DMS 273 treated with DMSO at 0.1 percent for 48 hours (cell line): ENCODE measurements around the gene ATRN.
"Not testable (repeated sequence)": the region's sequence is repeated elsewhere in the genome, so short reads cannot be mapped to it uniquely, and the experiment has no call there.

ENCODE experiments used
- DNase-seq: peaks from one replicate; lab custom pipeline; 2025; lab: John Stamatoyannopoulos, UW

Gene ATRN

GRCh38 chr20:3470208-3470626, 601 bp upstream of the ATRN start:
- no peak for DNase-seq

GRCh38 chr20:3471397-3472021, 691 bp downstream of the ATRN start:
- DNase-seq = no peak

GRCh38 chr20:3472105-3472504, 1.3 kb downstream of the ATRN start:
- no peak for DNase-seq

GRCh38 chr20:3473324-3473723, 2.5 kb downstream of the ATRN start:
- DNase-seq = no peak

GRCh38 chr20:3473944-3474343, 3.1 kb downstream of the ATRN start:
- DNase-seq = no peak

GRCh38 chr20:3477003-3477860, 6.4 kb downstream of the ATRN start:
- DNase-seq = not testable (repeated sequence)

GRCh38 chr20:3477861-3478544, 7.2 kb downstream of the ATRN start:
- no peak for DNase-seq

- DNase-seq = no peak
Measured at GRCh38 chr20:3479025-3479424, 8.2 kb downstream of the ATRN start.

- DNase-seq = no peak
Measured at GRCh38 chr20:3479759-3480615, 9.2 kb downstream of the ATRN start.

GRCh38 chr20:3483309-3483708, 12.5 kb downstream of the ATRN start:
- DNase-seq = no peak

GRCh38 chr20:3483784-3484183, 13.0 kb downstream of the ATRN start:
- DNase-seq = no peak

- no peak for DNase-seq
Measured at GRCh38 chr20:3485913-3486312, 15.1 kb downstream of the ATRN start.

- no peak for DNase-seq
Measured at GRCh38 chr20:3486850-3487249, 16.0 kb downstream of the ATRN start.

GRCh38 chr20:3492669-3493068, 21.9 kb downstream of the ATRN start:
- no peak for DNase-seq

- no peak for DNase-seq
Measured at GRCh38 chr20:3494218-3494617, 23.4 kb downstream of the ATRN start.

- DNase-seq = no peak
Measured at GRCh38 chr20:3502878-3503277, 32.1 kb downstream of the ATRN start.

GRCh38 chr20:3505148-3505547, 34.3 kb downstream of the ATRN start:
- no peak for DNase-seq

- no peak for DNase-seq
Measured at GRCh38 chr20:3509064-3509463, 38.2 kb downstream of the ATRN start.

GRCh38 chr20:3510110-3510509, 39.3 kb downstream of the ATRN start:
- DNase-seq = no peak

- not testable (repeated sequence) for DNase-seq
Measured at GRCh38 chr20:3512239-3512638, 41.4 kb downstream of the ATRN start.

GRCh38 chr20:3514012-3514642, 43.3 kb downstream of the ATRN start:
- DNase-seq = no peak
